Measurements from ENCODE around the gene LMAN2. TPM values are rescaled to one million over a fixed set of nuclear protein-coding genes. Genes with fewer than 3 reads are reported as not detected.

LMAN2 gene
- total RNA-seq, 1 experiment from 2014 or later = 128 TPM

DNA sequence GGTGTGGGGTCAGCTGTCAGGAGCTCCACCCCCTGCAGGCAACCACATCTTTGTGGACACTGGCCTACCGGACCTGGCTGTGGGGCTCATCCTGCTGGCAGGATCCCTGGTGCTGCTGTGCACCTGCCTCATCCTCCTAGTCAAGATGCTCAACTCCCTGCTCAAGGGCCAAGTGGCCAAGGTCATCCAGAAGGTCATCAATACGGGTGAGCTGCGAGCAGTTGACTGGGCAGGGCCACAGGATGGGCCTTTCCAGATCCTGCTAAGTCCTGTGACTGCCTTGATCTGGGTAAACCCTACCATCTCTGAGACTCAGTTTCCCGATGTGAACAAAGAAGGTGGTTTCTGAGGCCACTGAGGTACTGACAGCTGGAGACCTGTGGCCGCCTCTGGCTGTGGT lies 42.5 kb upstream of the LMAN2 start:
- no peaks in the 10 kb centered on the region for H3K9me2 ChIP-seq (ENCODE audit: insufficient read depth)
- no peak overlapping the region for H3K4me3 ChIP-seq (replicated peaks in 1 of 2; ENCODE audit: low read depth in 1 of 2, low read length in 2 of 2)
- DNase-seq (ENCODE audit: low read depth, low spot score) = no peak
- no peaks in the 10 kb centered on the region for H4K20me1 ChIP-seq (ENCODE audit: insufficient read depth)
- H3K79me2 ChIP-seq (ENCODE audit: insufficient read depth, low read length) = no peaks in the 10 kb centered on the region
- no peak overlapping the region for H3K9ac ChIP-seq (ENCODE audit: low read length)
- TF ChIP-seq ZNF274 (IDR thresholded peaks at IDR 0.05; ENCODE audit: low read depth, low read length) (no peak), SIN3A (IDR thresholded peaks at IDR 0.05; ENCODE audit: low read depth) (no peak), EGR1 (IDR thresholded peaks at IDR 0.05; ENCODE audit: low read depth) (no peak), YY1 (IDR thresholded peaks at IDR 0.05; ENCODE audit: extremely low read depth, insufficient replicate concordance, low read depth, low read length) (no peak), FOSL1 (IDR thresholded peaks at IDR 0.05; ENCODE audit: low read depth) (no peak), POLR2A (IDR thresholded peaks at IDR 0.05; ENCODE audit: borderline replicate concordance, extremely low read depth, insufficient read depth, insufficient read length) (no peak), SP1 (IDR thresholded peaks at IDR 0.05; ENCODE audit: low read depth) (no peak), EZH2 (IDR thresholded peaks at IDR 0.05) (no peak), SRF (IDR thresholded peaks at IDR 0.05; ENCODE audit: low read depth) (no peak), CEBPB (IDR thresholded peaks at IDR 0.05; ENCODE audit: low read depth) (no peak), EZH2phosphoT487 (IDR thresholded peaks at IDR 0.05; ENCODE audit: borderline replicate concordance) (no peak), TCF7L2 (IDR thresholded peaks at IDR 0.05; ENCODE audit: borderline replicate concordance, extremely low read depth, insufficient read depth, insufficient read length) (no peak), REST (IDR thresholded peaks at IDR 0.05; ENCODE audit: low read depth) (no peak), POLR2AphosphoS5 (IDR thresholded peaks at IDR 0.05; ENCODE audit: low read depth, low read length) (no peak), JUND (IDR thresholded peaks at IDR 0.05) (no peak), CBX3 (IDR thresholded peaks at IDR 0.05; ENCODE audit: low read depth) (no peak)
- TF ChIP-seq, protein P1, sequence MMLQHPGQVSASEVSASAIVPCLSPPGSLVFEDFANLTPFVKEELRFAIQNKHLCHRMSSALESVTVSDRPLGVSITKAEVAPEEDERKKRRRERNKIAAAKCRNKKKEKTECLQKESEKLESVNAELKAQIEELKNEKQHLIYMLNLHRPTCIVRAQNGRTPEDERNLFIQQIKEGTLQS (IDR thresholded peaks at IDR 0.05) = no peak
- TF ChIP-seq, protein P2, sequence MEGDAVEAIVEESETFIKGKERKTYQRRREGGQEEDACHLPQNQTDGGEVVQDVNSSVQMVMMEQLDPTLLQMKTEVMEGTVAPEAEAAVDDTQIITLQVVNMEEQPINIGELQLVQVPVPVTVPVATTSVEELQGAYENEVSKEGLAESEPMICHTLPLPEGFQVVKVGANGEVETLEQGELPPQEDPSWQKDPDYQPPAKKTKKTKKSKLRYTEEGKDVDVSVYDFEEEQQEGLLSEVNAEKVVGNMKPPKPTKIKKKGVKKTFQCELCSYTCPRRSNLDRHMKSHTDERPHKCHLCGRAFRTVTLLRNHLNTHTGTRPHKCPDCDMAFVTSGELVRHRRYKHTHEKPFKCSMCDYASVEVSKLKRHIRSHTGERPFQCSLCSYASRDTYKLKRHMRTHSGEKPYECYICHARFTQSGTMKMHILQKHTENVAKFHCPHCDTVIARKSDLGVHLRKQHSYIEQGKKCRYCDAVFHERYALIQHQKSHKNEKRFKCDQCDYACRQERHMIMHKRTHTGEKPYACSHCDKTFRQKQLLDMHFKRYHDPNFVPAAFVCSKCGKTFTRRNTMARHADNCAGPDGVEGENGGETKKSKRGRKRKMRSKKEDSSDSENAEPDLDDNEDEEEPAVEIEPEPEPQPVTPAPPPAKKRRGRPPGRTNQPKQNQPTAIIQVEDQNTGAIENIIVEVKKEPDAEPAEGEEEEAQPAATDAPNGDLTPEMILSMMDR (IDR thresholded peaks at IDR 0.05 in 2 of 3, conservative IDR thresholded peaks at IDR 0.05 in 1 of 3; ENCODE audit: borderline replicate concordance in 1 of 3, insufficient read depth in 1 of 3, low read depth in 2 of 3, low read length in 2 of 3) = no peak
- TF ChIP-seq, protein P3, sequence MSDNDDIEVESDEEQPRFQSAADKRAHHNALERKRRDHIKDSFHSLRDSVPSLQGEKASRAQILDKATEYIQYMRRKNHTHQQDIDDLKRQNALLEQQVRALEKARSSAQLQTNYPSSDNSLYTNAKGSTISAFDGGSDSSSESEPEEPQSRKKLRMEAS (IDR thresholded peaks at IDR 0.05) = no peak
- TF ChIP-seq, protein P4, sequence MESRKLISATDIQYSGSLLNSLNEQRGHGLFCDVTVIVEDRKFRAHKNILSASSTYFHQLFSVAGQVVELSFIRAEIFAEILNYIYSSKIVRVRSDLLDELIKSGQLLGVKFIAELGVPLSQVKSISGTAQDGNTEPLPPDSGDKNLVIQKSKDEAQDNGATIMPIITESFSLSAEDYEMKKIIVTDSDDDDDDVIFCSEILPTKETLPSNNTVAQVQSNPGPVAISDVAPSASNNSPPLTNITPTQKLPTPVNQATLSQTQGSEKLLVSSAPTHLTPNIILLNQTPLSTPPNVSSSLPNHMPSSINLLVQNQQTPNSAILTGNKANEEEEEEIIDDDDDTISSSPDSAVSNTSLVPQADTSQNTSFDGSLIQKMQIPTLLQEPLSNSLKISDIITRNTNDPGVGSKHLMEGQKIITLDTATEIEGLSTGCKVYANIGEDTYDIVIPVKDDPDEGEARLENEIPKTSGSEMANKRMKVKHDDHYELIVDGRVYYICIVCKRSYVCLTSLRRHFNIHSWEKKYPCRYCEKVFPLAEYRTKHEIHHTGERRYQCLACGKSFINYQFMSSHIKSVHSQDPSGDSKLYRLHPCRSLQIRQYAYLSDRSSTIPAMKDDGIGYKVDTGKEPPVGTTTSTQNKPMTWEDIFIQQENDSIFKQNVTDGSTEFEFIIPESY (IDR thresholded peaks at IDR 0.05; ENCODE audit: extremely low read depth, insufficient replicate concordance, low read length) = no peak
- no peak overlapping the region for H3K4me2 ChIP-seq (ENCODE audit: low read length)
- no peaks in the 10 kb centered on the region for H3K9me3 ChIP-seq (ENCODE audit: control insufficient read depth in 1 of 2, insufficient read depth in 1 of 2, low read depth in 1 of 2, low read length in 2 of 2)
- RAD21 ChIA-PET (ENCODE audit: low non-redundant PET in 1 of 2, low total read pairs in 2 of 2, uncharacterized antibody in 2 of 2, unreplicated experiment in 2 of 2) = no interaction called here
- intact Hi-C loops (cut with micrococcal nuclease) = no loop called here
- H3K36me3 ChIP-seq (ENCODE audit: control insufficient read depth in 1 of 2, insufficient read depth in 2 of 2, low read length in 2 of 2) = no peaks in the 10 kb centered on the region
- H3K27me3 ChIP-seq (ENCODE audit: insufficient read depth, low read length) = no peaks in the 10 kb centered on the region
- H3K4me1 ChIP-seq (ENCODE audit: control insufficient read depth in 1 of 2, insufficient read depth in 2 of 2, low read length in 2 of 2) = peaks cover 14 to 32% of the 10 kb centered on the region in 2 experiments
- H3K27ac ChIP-seq (ENCODE audit: low read depth, low read length) = no peak overlapping the region
- H2AFZ ChIP-seq (ENCODE audit: low read depth, low read length, poor library complexity, severe bottlenecking) = no peak overlapping the region
- BruUV-seq (replicated peaks) = no TSS peak
- POLR2A ChIA-PET = no interaction called here
- CTCF ChIA-PET = no interaction called here
- ATAC-seq = no peak
